Fibroblast of lung (primary cell): ENCODE data around the gene SEMA3E. TPM values are rescaled to one million over a fixed set of nuclear protein-coding genes. Genes with fewer than 3 reads are reported as not detected.

Experiments
- DNase-seq, 2 donors: peaks; one replicate each; pipeline versions ENCODE4 v3.0.0 to v3.0.0-alpha.2; 2010; ENCODE audit warnings: low read depth in 2 of 2
- H2AFZ ChIP-seq: 2 replicates; pipeline ENCODE4 v1.5.1; 2012; ENCODE audit warnings: low read length, control low read depth, inconsistent platforms
- H3K27ac ChIP-seq: 2 replicates; pipeline ENCODE4 v1.5.1; 2011; ENCODE audit warnings: low read length, control low read depth; ENCODE audit not compliant: insufficient read depth
- H3K27me3 ChIP-seq: 2 replicates; pipeline ENCODE4 v1.5.1; 2011; ENCODE audit warnings: mild to moderate bottlenecking, low read length; ENCODE audit not compliant: control insufficient read depth, insufficient read depth
- H3K36me3 ChIP-seq: 2 replicates; pipeline ENCODE4 v1.5.1; 2011; ENCODE audit warnings: low read length; ENCODE audit not compliant: control insufficient read depth, insufficient read depth
- H3K4me1 ChIP-seq: 2 replicates; pipeline ENCODE4 v1.5.1; 2011; ENCODE audit warnings: low read length; ENCODE audit not compliant: control insufficient read depth, insufficient read depth; ENCODE audit errors: extremely low read depth
- H3K4me2 ChIP-seq: 2 replicates; pipeline ENCODE4 v1.5.1; 2011; ENCODE audit warnings: low read length, control low read depth; ENCODE audit not compliant: insufficient read depth; ENCODE audit errors: extremely low read depth
- H3K4me3 ChIP-seq, 4 experiments: fragments of 200-600 bp in 1 of 4; sonication (generic) in 1 of 4; replicated peaks in 1 of 4; 2 replicates each; pipeline ENCODE4 v1.5.1; 2011 to 2016; ENCODE audit warnings: low read length in 4 of 4, low read depth in 3 of 4, mild to moderate bottlenecking in 3 of 4, control low read depth in 2 of 4, inconsistent platforms in 1 of 4, mixed read lengths in 1 of 4; ENCODE audit not compliant: insufficient read depth in 1 of 4; ENCODE audit errors: control extremely low read depth in 1 of 4
- H3K79me2 ChIP-seq: 2 replicates; pipeline ENCODE4 v1.5.1; 2012; ENCODE audit warnings: mild to moderate bottlenecking, low read length, inconsistent platforms; ENCODE audit not compliant: control insufficient read depth, insufficient read depth
- H3K9ac ChIP-seq: 2 replicates; pipeline ENCODE4 v1.5.1; 2011; ENCODE audit warnings: mild to moderate bottlenecking, low read length, control low read depth; ENCODE audit not compliant: insufficient read depth
- H3K9me3 ChIP-seq: 2 replicates; pipeline ENCODE4 v1.5.1; 2012; ENCODE audit warnings: low read depth, low read length; ENCODE audit not compliant: control insufficient read depth, insufficient read depth
- H4K20me1 ChIP-seq: 2 replicates; pipeline ENCODE4 v1.5.1; 2011; ENCODE audit warnings: low read length; ENCODE audit not compliant: control insufficient read depth, insufficient read depth; ENCODE audit errors: extremely low read depth
- EZH2 ChIP-seq: IDR thresholded peaks from 2 replicates; pipeline ENCODE4 v1.5.1; 2012; ENCODE audit warnings: low read length, control low read depth, mild to moderate bottlenecking; ENCODE audit errors: missing control alignments
- polyA plus RNA-seq, 2 donors: library from polyadenylated mRNA; depleted of rRNA in 1 of 2; stranded (reverse) in 1 of 2; unstranded in 1 of 2; fragments of >200 nt; gene quantifications; 2 replicates each; pipeline ENCODE4 v1.2.1, GENCODE V29; 2011 to 2012; ENCODE audit warnings: missing spikeins in 1 of 2
- total RNA-seq: library from RNA; depleted of rRNA; stranded (reverse); fragments of >200 nt; gene quantifications from 2 replicates; pipeline ENCODE4 v1.2.1, GENCODE V29; 2014
- TF ChIP-seq, protein P1 (sequence below), 2 donors: IDR thresholded peaks in 1 of 2; conservative IDR thresholded peaks in 1 of 2; 1 replicate in 1 of 2; 2 replicates in 1 of 2; pipeline ENCODE4 v1.5.1; 2011 to 2012; ENCODE audit warnings: low read length in 2 of 2, control low read depth in 1 of 2, inconsistent platforms in 1 of 2, low read depth in 1 of 2, mild to moderate bottlenecking in 1 of 2

SEMA3E gene
- total and polyA plus RNA-seq, 2 donors (not counting 1 experiment from before 2014, with no cell fraction given): 1.1 to 2.0 TPM

DNA sequence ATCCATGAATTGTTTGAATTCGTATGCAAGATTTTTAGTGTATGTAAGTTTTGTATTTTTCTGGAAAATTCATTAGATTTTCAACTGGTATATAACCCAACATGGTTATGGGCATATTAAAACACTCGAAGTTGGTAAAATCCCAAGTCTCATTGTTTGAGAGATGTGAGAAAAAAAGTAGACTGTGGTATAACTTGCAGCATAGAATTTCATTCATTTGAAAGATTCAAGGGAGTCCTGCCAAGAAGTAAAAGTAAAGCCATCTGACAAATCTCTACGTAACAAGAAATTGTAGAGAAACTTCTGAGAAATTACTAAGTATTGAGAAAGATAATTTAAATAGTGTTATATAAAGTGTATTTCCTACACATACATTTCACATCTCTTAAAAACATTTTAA, 40.2 kb downstream of the SEMA3E start:
- no peak overlapping the region for H3K4me3 ChIP-seq
- TF ChIP-seq, protein P1, sequence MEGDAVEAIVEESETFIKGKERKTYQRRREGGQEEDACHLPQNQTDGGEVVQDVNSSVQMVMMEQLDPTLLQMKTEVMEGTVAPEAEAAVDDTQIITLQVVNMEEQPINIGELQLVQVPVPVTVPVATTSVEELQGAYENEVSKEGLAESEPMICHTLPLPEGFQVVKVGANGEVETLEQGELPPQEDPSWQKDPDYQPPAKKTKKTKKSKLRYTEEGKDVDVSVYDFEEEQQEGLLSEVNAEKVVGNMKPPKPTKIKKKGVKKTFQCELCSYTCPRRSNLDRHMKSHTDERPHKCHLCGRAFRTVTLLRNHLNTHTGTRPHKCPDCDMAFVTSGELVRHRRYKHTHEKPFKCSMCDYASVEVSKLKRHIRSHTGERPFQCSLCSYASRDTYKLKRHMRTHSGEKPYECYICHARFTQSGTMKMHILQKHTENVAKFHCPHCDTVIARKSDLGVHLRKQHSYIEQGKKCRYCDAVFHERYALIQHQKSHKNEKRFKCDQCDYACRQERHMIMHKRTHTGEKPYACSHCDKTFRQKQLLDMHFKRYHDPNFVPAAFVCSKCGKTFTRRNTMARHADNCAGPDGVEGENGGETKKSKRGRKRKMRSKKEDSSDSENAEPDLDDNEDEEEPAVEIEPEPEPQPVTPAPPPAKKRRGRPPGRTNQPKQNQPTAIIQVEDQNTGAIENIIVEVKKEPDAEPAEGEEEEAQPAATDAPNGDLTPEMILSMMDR (conservative IDR thresholded peaks at IDR 0.05 in 1 of 2, IDR thresholded peaks at IDR 0.05 in 1 of 2; ENCODE audit: low read depth in 1 of 2, low read length in 2 of 2): no peak
- no peak for TF ChIP-seq EZH2
- H3K27me3 ChIP-seq: no peaks in the 10 kb centered on the region
- DNase-seq: peak; percentile 4 to 15
- no peaks in the 10 kb centered on the region for H3K36me3 ChIP-seq
- no peaks in the 10 kb centered on the region for H3K9me3 ChIP-seq
- no peak overlapping the region for H2AFZ ChIP-seq
- no peaks in the 10 kb centered on the region for H3K79me2 ChIP-seq
- H3K9ac ChIP-seq: no peak overlapping the region
- H3K4me1 ChIP-seq: no peaks in the 10 kb centered on the region
- no peak overlapping the region for H3K27ac ChIP-seq
- no peaks in the 10 kb centered on the region for H4K20me1 ChIP-seq
- no peak overlapping the region for H3K4me2 ChIP-seq

DNA sequence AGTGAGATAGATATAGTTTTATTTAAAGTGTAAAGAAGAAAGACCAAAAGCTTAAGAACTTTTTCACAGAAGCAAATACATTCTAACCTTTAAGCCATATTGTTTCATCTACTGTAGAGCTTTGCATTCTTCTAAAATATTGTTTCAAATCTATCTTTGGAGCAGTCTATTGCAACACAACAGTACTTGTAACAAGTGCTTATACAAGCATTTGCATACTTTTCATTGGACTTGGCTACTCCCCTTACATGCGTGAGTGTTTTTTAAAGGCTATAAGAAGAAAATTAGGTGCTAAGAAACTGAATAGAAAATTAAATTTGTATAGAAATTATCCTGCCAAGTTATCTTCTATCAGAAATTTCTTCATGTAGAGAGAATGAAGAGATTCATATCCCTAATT, 45.3 kb downstream of the SEMA3E start:
- no peak overlapping the region for H3K27ac ChIP-seq
- H2AFZ ChIP-seq: no peak overlapping the region
- no peaks in the 10 kb centered on the region for H3K9me3 ChIP-seq
- H3K9ac ChIP-seq: no peak overlapping the region
- no peaks in the 10 kb centered on the region for H3K27me3 ChIP-seq
- H3K79me2 ChIP-seq: no peaks in the 10 kb centered on the region
- no peaks in the 10 kb centered on the region for H3K36me3 ChIP-seq
- no peak overlapping the region for H3K4me3 ChIP-seq
- H4K20me1 ChIP-seq: no peaks in the 10 kb centered on the region
- no peak overlapping the region for H3K4me2 ChIP-seq
- DNase-seq: peak in 1 of 2 donors; percentile 29
- TF ChIP-seq, protein P1 (conservative IDR thresholded peaks at IDR 0.05 in 1 of 2, IDR thresholded peaks at IDR 0.05 in 1 of 2; ENCODE audit: low read depth in 1 of 2, low read length in 2 of 2): no peak
- TF ChIP-seq EZH2: no peak
- H3K4me1 ChIP-seq: no peaks in the 10 kb centered on the region

DNA sequence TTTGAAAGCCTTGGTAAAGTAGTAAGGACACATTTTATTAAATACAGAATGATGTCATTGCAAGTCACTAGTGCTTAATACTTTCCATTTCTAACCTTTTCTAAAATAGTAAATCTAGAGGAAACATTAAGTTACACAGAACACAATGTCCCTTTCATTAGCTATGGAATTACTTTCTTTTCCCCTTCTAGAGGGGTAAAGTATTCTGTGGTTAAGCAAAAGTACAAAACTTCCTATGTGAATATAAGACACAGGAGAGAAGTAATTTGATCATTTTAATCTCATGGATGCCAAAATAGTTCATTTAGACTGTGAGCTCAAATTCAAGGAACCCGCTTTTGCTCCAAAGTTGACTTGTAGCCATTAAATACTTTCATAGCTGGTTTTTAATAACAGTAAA, 49.8 kb downstream of the SEMA3E start:
- H3K27ac ChIP-seq: no peak overlapping the region
- H3K4me1 ChIP-seq: no peaks in the 10 kb centered on the region
- no peaks in the 10 kb centered on the region for H3K27me3 ChIP-seq
- no peak overlapping the region for H3K4me2 ChIP-seq
- no peaks in the 10 kb centered on the region for H3K79me2 ChIP-seq
- no peak overlapping the region for H3K9ac ChIP-seq
- H4K20me1 ChIP-seq: no peaks in the 10 kb centered on the region
- no peaks in the 10 kb centered on the region for H3K9me3 ChIP-seq
- DNase-seq: no peak
- no peak overlapping the region for H2AFZ ChIP-seq
- TF ChIP-seq, protein P1 (conservative IDR thresholded peaks at IDR 0.05 in 1 of 2, IDR thresholded peaks at IDR 0.05 in 1 of 2; ENCODE audit: low read depth in 1 of 2, low read length in 2 of 2): no peak
- TF ChIP-seq EZH2: no peak
- no peak overlapping the region for H3K4me3 ChIP-seq
- H3K36me3 ChIP-seq: no peaks in the 10 kb centered on the region
